H1 (cell line): Measurements from ENCODE around the gene STK32C. TPM values are rescaled to one million over a fixed set of nuclear protein-coding genes. Genes with fewer than 3 reads are reported as not detected.

ENCODE experiments used
- CTCF ChIA-PET: fragments of 300-600 bp; sonication (Branson Sonifier 250); formaldehyde crosslinking; loops from one replicate; lab custom pipeline; 2021; ENCODE audit not compliant: partially characterized antibody; lab: Charles Lee
- POLR2A ChIA-PET: fragments of 300-600 bp; sonication (Branson Sonifier 250); formaldehyde crosslinking; loops from one replicate; lab custom pipeline; 2021; ENCODE audit warnings: inconsistent platforms; ENCODE audit not compliant: partially characterized antibody; lab: Charles Lee
- DNase-seq, 2 experiments: peaks; one replicate each; pipeline versions ENCODE4 v3.0.0 to v3.0.0-alpha.2; 2010 to 2022; ENCODE audit warnings: low spot score in 2 of 2, low read depth in 1 of 2, mixed read lengths in 1 of 2
- FAIRE-seq: peaks from 2 replicates; lab custom pipeline; 2011; peaks lifted over from hg19 to GRCh38; lab: Jason Lieb, UNC
- H2AFZ ChIP-seq: 2 replicates; pipeline ENCODE4 v1.8.1; 2012; ENCODE audit warnings: low read length, inconsistent platforms
- H2AK5ac ChIP-seq: 2 replicates; pipeline ENCODE4 v1.6.1; 2013; ENCODE audit warnings: low read depth, low read length
- H2BK120ac ChIP-seq: replicated peaks from 2 replicates; pipeline ENCODE3; 2013; ENCODE audit warnings: low read depth, low read length, inconsistent platforms
- H2BK12ac ChIP-seq: 2 replicates; pipeline ENCODE4 v1.6.1; 2013; ENCODE audit warnings: low read depth, low read length
- H2BK15ac ChIP-seq: 2 replicates; pipeline ENCODE4 v1.6.1; 2013; ENCODE audit warnings: low read length
- H2BK20ac ChIP-seq: 2 replicates; pipeline ENCODE4 v1.6.1; 2013; ENCODE audit warnings: low read length
- H2BK5ac ChIP-seq: 2 replicates; pipeline ENCODE4 v1.6.1; 2013; ENCODE audit warnings: low read depth, low read length
- H3K14ac ChIP-seq: 2 replicates; pipeline ENCODE4 v1.6.1; 2013; ENCODE audit warnings: inconsistent platforms; ENCODE audit not compliant: insufficient read length
- H3K18ac ChIP-seq: 2 replicates; pipeline ENCODE4 v1.6.1; 2013; ENCODE audit warnings: low read length; ENCODE audit errors: extremely low read depth
- H3K23ac ChIP-seq: 2 replicates; pipeline ENCODE4 v1.6.1; 2013; ENCODE audit warnings: inconsistent platforms; ENCODE audit not compliant: insufficient read length
- H3K23me2 ChIP-seq: 2 replicates; pipeline ENCODE4 v1.6.1; 2013; ENCODE audit warnings: low read depth, low read length
- H3K27ac ChIP-seq: 2 replicates; pipeline ENCODE4 v1.6.1; 2011; ENCODE audit warnings: low read depth, low read length, inconsistent platforms
- H3K27me3 ChIP-seq, 4 experiments: replicated peaks in 1 of 4; 1 replicate in 1 of 4; 2 replicates in 3 of 4; pipeline versions ENCODE4 v1.6.1 to v1.8.1; 2011 to 2013; ENCODE audit warnings: low read length in 3 of 4, mild to moderate bottlenecking in 3 of 4, inconsistent platforms in 2 of 4, mixed read lengths in 2 of 4, moderate library complexity in 1 of 4; ENCODE audit not compliant: control insufficient read depth in 3 of 4, insufficient read depth in 3 of 4; ENCODE audit errors: extremely low read depth in 1 of 4
- H3K36me3 ChIP-seq, 4 experiments: 2 replicates each; pipeline versions ENCODE4 v1.6.1 to v1.8.1; 2011 to 2013; ENCODE audit warnings: mild to moderate bottlenecking in 4 of 4, low read length in 3 of 4, moderate library complexity in 2 of 4, control low read depth in 1 of 4, inconsistent platforms in 1 of 4; ENCODE audit not compliant: insufficient read depth in 4 of 4, control insufficient read depth in 2 of 4
- H3K4ac ChIP-seq: replicated peaks from 2 replicates; pipeline ENCODE3; 2013; ENCODE audit warnings: low read length, low read depth, mixed read lengths, inconsistent platforms; ENCODE audit not compliant: insufficient read length
- H3K4me1 ChIP-seq, 4 experiments: replicated peaks in 1 of 4; 1 replicate in 1 of 4; 2 replicates in 3 of 4; pipeline versions ENCODE4 v1.6.1 to v1.8.1; 2011 to 2013; ENCODE audit warnings: low read length in 3 of 4, inconsistent platforms in 2 of 4, mixed read lengths in 1 of 4; ENCODE audit not compliant: insufficient read depth in 4 of 4, control insufficient read depth in 3 of 4
- H3K4me2 ChIP-seq, 2 experiments: 2 replicates each; pipeline versions ENCODE4 v1.6.1 to v1.8.1; 2011 to 2013; ENCODE audit warnings: low read depth in 2 of 2, low read length in 2 of 2, control low read depth in 1 of 2, inconsistent platforms in 1 of 2, mild to moderate bottlenecking in 1 of 2; ENCODE audit not compliant: insufficient read depth in 1 of 2
- H3K4me3 ChIP-seq, 4 experiments: fragments of 200-600, 300-600 bp in 1 of 4; sonication (generic), shearing (Covaris generic), sonication (Bioruptor Twin) in 1 of 4; 2 replicates each; pipeline versions ENCODE4 v1.5.1 to v1.8.1; 2011 to 2016; ENCODE audit warnings: low read length in 4 of 4, low read depth in 3 of 4, control low read depth in 2 of 4, inconsistent platforms in 2 of 4, mild to moderate bottlenecking in 2 of 4, mixed read lengths in 1 of 4, moderate library complexity in 1 of 4; ENCODE audit not compliant: insufficient read depth in 2 of 4; ENCODE audit errors: extremely low read depth in 1 of 4
- H3K56ac ChIP-seq: replicated peaks from 2 replicates; pipeline ENCODE3; 2013; ENCODE audit warnings: low read depth, mild to moderate bottlenecking, mixed read lengths, low read length, inconsistent platforms; ENCODE audit not compliant: insufficient read length
- H3K79me1 ChIP-seq: 2 replicates; pipeline ENCODE4 v1.6.1; 2013; ENCODE audit warnings: low read depth, low read length, control low read depth
- H3K79me2 ChIP-seq, 2 experiments: 2 replicates each; pipeline versions ENCODE4 v1.6.1 to v1.8.1; 2012 to 2013; ENCODE audit warnings: low read length in 2 of 2, mild to moderate bottlenecking in 2 of 2, inconsistent platforms in 1 of 2; ENCODE audit not compliant: insufficient read depth in 2 of 2, control insufficient read depth in 1 of 2
- H3K9ac ChIP-seq, 4 experiments: replicated peaks in 1 of 4; 1 replicate in 1 of 4; 2 replicates in 3 of 4; pipeline versions ENCODE4 v1.6.1 to v1.8.1; 2011 to 2013; ENCODE audit warnings: low read depth in 3 of 4, low read length in 3 of 4, control low read depth in 2 of 4, mild to moderate bottlenecking in 2 of 4, moderate library complexity in 2 of 4, inconsistent platforms in 1 of 4; ENCODE audit errors: extremely low read depth in 1 of 4
- H3K9me3 ChIP-seq, 2 experiments: 2 replicates each; pipeline versions ENCODE4 v1.6.1 to v1.8.1; 2012 to 2013; ENCODE audit warnings: mild to moderate bottlenecking in 2 of 2, moderate library complexity in 2 of 2, control low read depth in 1 of 2, inconsistent platforms in 1 of 2, low read depth in 1 of 2, low read length in 1 of 2, mixed read lengths in 1 of 2; ENCODE audit not compliant: insufficient read depth in 2 of 2
- H4K20me1 ChIP-seq, 2 experiments: replicated peaks in 1 of 2; 2 replicates each; pipeline versions ENCODE3 to v1.8.1; 2011 to 2013; ENCODE audit warnings: inconsistent platforms in 2 of 2, low read length in 2 of 2, mild to moderate bottlenecking in 1 of 2; ENCODE audit not compliant: insufficient read depth in 2 of 2, control insufficient read depth in 1 of 2
- H4K5ac ChIP-seq: 2 replicates; pipeline ENCODE4 v1.6.1; 2013; ENCODE audit warnings: low read length, low read depth, mixed read lengths, inconsistent platforms; ENCODE audit not compliant: insufficient read length
- H4K8ac ChIP-seq: 2 replicates; pipeline ENCODE4 v1.8.0; 2013; ENCODE audit warnings: mild to moderate bottlenecking, moderate library complexity, low read length, inconsistent platforms; ENCODE audit not compliant: insufficient read depth; ENCODE audit errors: extremely low read depth
- H4K91ac ChIP-seq: replicated peaks from 2 replicates; pipeline ENCODE3; 2013; ENCODE audit warnings: low read length, mixed read lengths, inconsistent platforms; ENCODE audit not compliant: insufficient read length
- BCL11A ChIP-seq, 2 experiments: IDR thresholded peaks; one replicate each; pipeline ENCODE4 v1.6.1; 2011; ENCODE audit warnings: low read depth in 2 of 2, low read length in 2 of 2, mild to moderate bottlenecking in 2 of 2
- CHD2 ChIP-seq: IDR thresholded peaks from 2 replicates; pipeline ENCODE4 v1.6.1; 2012; ENCODE audit warnings: low read length, improper control_type of control experiment
- CREB1 ChIP-seq: IDR thresholded peaks from 2 replicates; pipeline ENCODE4 v1.6.1; 2012; ENCODE audit warnings: inconsistent platforms
- KDM1A ChIP-seq: fragments of 200-600, 300-600 bp; sonication (generic); IDR thresholded peaks from 2 replicates; pipeline ENCODE4 v1.7.1; 2016; ENCODE audit warnings: mild to moderate bottlenecking, low read length, borderline replicate concordance
- NANOG ChIP-seq: IDR thresholded peaks from 2 replicates; pipeline ENCODE4 v1.6.1; 2011; ENCODE audit warnings: low read length, low read depth, mild to moderate bottlenecking, inconsistent platforms; ENCODE audit not compliant: insufficient read depth, poor library complexity, severe bottlenecking
- RXRA ChIP-seq: IDR thresholded peaks from 2 replicates; pipeline ENCODE4 v1.6.1; 2011; ENCODE audit warnings: low read depth, mild to moderate bottlenecking, low read length, moderate library complexity; ENCODE audit not compliant: insufficient read depth
- SRF ChIP-seq: IDR thresholded peaks from 2 replicates; pipeline ENCODE4 v1.6.1; 2011; ENCODE audit warnings: mild to moderate bottlenecking, low read depth, low read length, moderate library complexity
- TAF7 ChIP-seq: optimal IDR thresholded peaks from 2 replicates; pipeline ENCODE3; 2011; ENCODE audit warnings: low read depth, mild to moderate bottlenecking, inconsistent platforms, low read length, moderate library complexity, borderline replicate concordance
- WGBS, 2 experiments: shearing (Covaris generic) in 1 of 2; methylation state at CpG; one replicate each; pipeline versions ENCODE4 v1.1.6 to v1.1.7; 2013 to 2015; ENCODE audit warnings: low lambda C conversion rate in 2 of 2, mixed read lengths in 2 of 2, inconsistent platforms in 1 of 2, low coverage in 1 of 2, missing lambda C conversion rate in 1 of 2; ENCODE audit not compliant: insufficient replicate concordance in 2 of 2, insufficient coverage in 1 of 2, insufficient read length in 1 of 2; ENCODE audit errors: extremely low coverage in 1 of 2, missing lambda C conversion rate in 1 of 2; 5-methylcytosine and 5-hydroxymethylcytosine counted together
- polyA plus RNA-seq, 7 experiments: library from polyadenylated mRNA; depleted of rRNA in 3 of 7; stranded (reverse) in 5 of 7; unstranded in 2 of 7; fragments of >200 nt in 5 of 7; fragments of 200-250 nt in 2 of 7; gene quantifications; 1 replicate in 5 of 7; 2 replicates in 1 of 7; 4 replicates in 1 of 7; pipeline versions ENCODE4 v1.2.1 to v1.2.3, GENCODE V29; 2011 to 2013; ENCODE audit warnings: missing spikeins in 2 of 7, mixed read lengths in 2 of 7
- total RNA-seq: library from RNA; stranded (reverse); fragmentation: NEBNext Ultra II Directional; extraction: Animal tissue kit (Norgen Biotek cat#: 25700); gene quantifications from 2 replicates; pipeline ENCODE4 v1.2.1, GENCODE V29; 2021

The STK32C gene
- total and polyA plus RNA-seq, 2 of the 8 experiments (the other 6 are each of a cell fraction or from before 2014, with no cell fraction given) = 10.6 to 15.6 TPM

DNA sequence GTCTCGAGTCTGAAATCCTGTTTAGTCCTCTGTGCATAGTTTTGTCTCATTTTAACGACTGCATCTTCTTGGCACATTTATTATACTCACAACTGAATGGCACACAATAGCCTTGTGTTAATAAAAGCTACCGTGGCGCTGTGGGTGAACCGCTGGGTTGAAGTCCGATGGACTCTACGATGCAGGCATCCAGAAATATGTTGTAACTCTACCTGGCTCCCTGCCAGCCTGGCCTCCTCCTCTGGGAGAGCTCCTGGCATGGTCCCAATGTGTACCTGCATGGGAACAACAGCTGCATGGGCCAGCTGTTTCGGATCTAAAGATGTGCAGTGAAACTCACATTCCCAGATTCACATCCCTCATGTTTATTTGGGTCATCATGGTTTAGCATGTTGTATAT lies 124.7 kb downstream of the STK32C start:
- peaks cover 19 to 41% (median 33%) of the 10 kb centered on the region in 4 experiments for H3K27me3 ChIP-seq
- no peak overlapping the region for H3K4me2 ChIP-seq
- H2BK5ac ChIP-seq = no peak overlapping the region
- no peak overlapping the region for H3K18ac ChIP-seq
- DNase-seq (no peak), FAIRE-seq (no peak)
- no peak overlapping the region for H2BK15ac ChIP-seq
- H4K20me1 ChIP-seq = peaks cover 0 to 7% of the 10 kb centered on the region in 2 experiments
- H4K8ac ChIP-seq = no peak overlapping the region
- H3K4ac ChIP-seq = no peak overlapping the region
- peaks cover 19% of the 10 kb centered on the region for H3K23me2 ChIP-seq
- H2AFZ ChIP-seq = no peak overlapping the region
- CTCF ChIA-PET = no interaction called here
- H2AK5ac ChIP-seq = no peak overlapping the region
- no peaks in the 10 kb centered on the region for H3K36me3 ChIP-seq
- H3K23ac ChIP-seq = no peak overlapping the region
- H3K56ac ChIP-seq = no peak overlapping the region
- no peak overlapping the region for H3K27ac ChIP-seq
- peaks cover 0 to 17% (median 7%) of the 10 kb centered on the region in 4 experiments; a peak in 4 of 7 replicates for H3K4me1 ChIP-seq
- no peaks in the 10 kb centered on the region for H3K79me2 ChIP-seq
- WGBS, 2 experiments = 90% methylated on average over 8 of the region's 8 CpGs; no CpG with 5 or more reads in 1 of the 2 experiments
- H2BK20ac ChIP-seq = no peak overlapping the region
- no peak overlapping the region for H4K5ac ChIP-seq
- H3K79me1 ChIP-seq = peaks cover 5% of the 10 kb centered on the region; the same call in 1 of the 2 replicates
- H3K4me3 ChIP-seq = no peak overlapping the region
- POLR2A ChIA-PET = no interaction called here
- no peak overlapping the region for H3K9ac ChIP-seq
- no peaks in the 10 kb centered on the region; a peak in 1 of 4 replicates for H3K9me3 ChIP-seq
- no peak overlapping the region for H2BK120ac ChIP-seq
- H2BK12ac ChIP-seq = no peak overlapping the region
- H4K91ac ChIP-seq = no peak overlapping the region
- no peak overlapping the region for H3K14ac ChIP-seq
- TF ChIP-seq SRF (no peak), NANOG (no peak), CREB1 (no peak), CHD2 (no peak), BCL11A (IDR thresholded peaks at IDR 0.05; ENCODE audit: low read depth in 2 of 2, low read length in 2 of 2) (no peak), TAF7 (no peak), KDM1A (no peak), RXRA (no peak)
